K562 (cell line): Measurements from ENCODE around the gene LTBP1. TPM values are rescaled to one million over a fixed set of nuclear protein-coding genes. Genes with fewer than 3 reads are reported as not detected.

ENCODE experiments used
- ATAC-seq: fragments of 200-7000 bp; cut with Tn5 transposase; 3 replicates; pipeline ENCODE4 v1.9.1; 2020; ENCODE audit warnings: moderate library complexity
- BruUV-seq: library from RNA; stranded (reverse); fragments of 400-500 nt; replicated peaks from 2 replicates; lab custom pipeline; 2021; lab: Mats Ljungman, UMichigan
- CTCF ChIA-PET: fragments of 300-600 bp; formaldehyde crosslinking; extraction: SDS; loops from one replicate; lab custom pipeline; 2021; ENCODE audit warnings: low intra/inter-chr PET ratio; lab: Yijun Ruan, JAX
- POLR2A ChIA-PET: fragments of 300-600, 350-650 bp; sonication (Branson Sonifier 250); formaldehyde crosslinking; extraction: SDS; loops from one replicate; lab custom pipeline; 2021; ENCODE audit warnings: antibody characterized with exemption, inconsistent platforms; lab: Yijun Ruan, JAX
- DNase-seq, 4 experiments: peaks; one replicate each; pipeline versions ENCODE4 v3.0.0 to v3.0.0-alpha.2; 2011 to 2018; ENCODE audit warnings: low spot score in 3 of 4, mixed read lengths in 3 of 4; ENCODE audit errors: extremely low read depth in 1 of 4
- FAIRE-seq: peaks from 2 replicates; lab custom pipeline; 2011; peaks lifted over from hg19 to GRCh38; lab: Jason Lieb, UNC
- H2AFZ ChIP-seq: 2 replicates; pipeline ENCODE4 v1.6.0; 2011; ENCODE audit warnings: low read depth, low read length, control low read depth, inconsistent platforms
- H3K27ac ChIP-seq: fragments of 200-600 bp; 3 replicates; pipeline ENCODE4 v1.8.0; 2011; ENCODE audit warnings: low read depth, mild to moderate bottlenecking, control low read depth, inconsistent platforms, low read length, moderate library complexity, mixed read lengths; ENCODE audit errors: extremely low read depth
- H3K27me3 ChIP-seq, 2 experiments: fragments of 300-600 bp in 1 of 2; 2 replicates in 1 of 2; 3 replicates in 1 of 2; pipeline versions ENCODE4 v1.6.0 to v1.8.0; 2011; ENCODE audit warnings: inconsistent platforms in 2 of 2, low read length in 2 of 2, mild to moderate bottlenecking in 1 of 2, mixed read lengths in 1 of 2, moderate library complexity in 1 of 2; ENCODE audit not compliant: control insufficient read depth in 2 of 2, insufficient read depth in 2 of 2
- H3K36me3 ChIP-seq: fragments of 300-600 bp; 3 replicates; pipeline ENCODE4 v1.8.0; 2011; ENCODE audit warnings: mild to moderate bottlenecking, low read length, inconsistent platforms; ENCODE audit not compliant: control insufficient read depth, insufficient read depth
- H3K4me1 ChIP-seq, 2 experiments: fragments of 200-600 bp in 1 of 2; replicated peaks in 1 of 2; 2 replicates in 1 of 2; 3 replicates in 1 of 2; pipeline versions ENCODE4 v1.5.1 to v1.8.0; 2011; ENCODE audit warnings: inconsistent platforms in 2 of 2, low read length in 2 of 2, mild to moderate bottlenecking in 1 of 2, mixed read lengths in 1 of 2, moderate library complexity in 1 of 2; ENCODE audit not compliant: control insufficient read depth in 2 of 2, insufficient read depth in 2 of 2
- H3K4me2 ChIP-seq: 2 replicates; pipeline ENCODE4 v1.6.1; 2011; ENCODE audit warnings: low read length, control low read depth, inconsistent platforms, mixed read lengths; ENCODE audit not compliant: insufficient read depth
- H3K4me3 ChIP-seq: fragments of 200-600 bp; sonication (generic), shearing (Covaris generic); 2 replicates; pipeline ENCODE4 v1.5.1; 2016; ENCODE audit warnings: control low read depth, inconsistent platforms
- H3K79me2 ChIP-seq: fragments of 200-600 bp; 3 replicates; pipeline ENCODE4 v1.8.0; 2011; ENCODE audit warnings: low read length, inconsistent platforms; ENCODE audit not compliant: control insufficient read depth, insufficient read depth
- H3K9ac ChIP-seq, 2 experiments: 2 replicates each; pipeline versions ENCODE4 v1.6.0 to v1.6.1; 2011; ENCODE audit warnings: low read depth in 2 of 2, low read length in 2 of 2, control low read depth in 1 of 2, inconsistent platforms in 1 of 2, mild to moderate bottlenecking in 1 of 2, mixed read lengths in 1 of 2; ENCODE audit not compliant: insufficient read depth in 1 of 2
- H3K9me1 ChIP-seq: one replicate; pipeline ENCODE4 v1.6.0; 2011; ENCODE audit warnings: inconsistent platforms, mild to moderate bottlenecking, low read length, moderate library complexity; ENCODE audit not compliant: control insufficient read depth, insufficient read depth
- H3K9me3 ChIP-seq: replicated peaks from 2 replicates; pipeline ENCODE4 v1.5.1; 2011; ENCODE audit warnings: low read depth, low read length, inconsistent platforms; ENCODE audit not compliant: control insufficient read depth, insufficient read depth
- H4K20me1 ChIP-seq: replicated peaks from 2 replicates; pipeline ENCODE4 v1.6.1; 2011; ENCODE audit warnings: low read length, inconsistent platforms, mixed read lengths; ENCODE audit not compliant: control insufficient read depth, insufficient read depth
- ARID3B ChIP-seq: fragments of 250-450 bp; sonication (Bioruptor Pico); IDR thresholded peaks from 2 replicates; pipeline ENCODE4 v1.4.0; 2020; ENCODE audit warnings: borderline replicate concordance
- BDP1 ChIP-seq: IDR thresholded peaks from 3 replicates; pipeline ENCODE4 v1.6.1; 2011; ENCODE audit not compliant: insufficient read length, insufficient read depth
- COPS2 ChIP-seq: fragments of 450-650 bp; conservative IDR thresholded peaks from 2 replicates; pipeline ENCODE4 v1.6.1; 2016; ENCODE audit warnings: mild to moderate bottlenecking, moderate library complexity
- CREB1 ChIP-seq, 2 experiments: sonication (generic) in 1 of 2; formaldehyde crosslinking in 1 of 2; IDR thresholded peaks; 2 replicates each; pipeline versions ENCODE4 v1.6.1 to v1.8.0; 2012 to 2022; ENCODE audit warnings: inconsistent platforms in 1 of 2, mild to moderate bottlenecking in 1 of 2, missing genetic modification reagents in 1 of 2, moderate library complexity in 1 of 2
- ELF1 ChIP-seq: fragments of 200-800 bp; sonication (Bioruptor generic); IDR thresholded peaks from 2 replicates; pipeline ENCODE4 v1.6.1; 2016; ENCODE audit warnings: missing genetic modification characterization, missing compliant biosample characterization
- GATAD2A ChIP-seq: fragments of 450-650 bp; IDR thresholded peaks from 2 replicates; pipeline ENCODE4 v1.6.1; 2017
- HCFC1 ChIP-seq: IDR thresholded peaks from 2 replicates; pipeline ENCODE4 v1.6.1; 2012; ENCODE audit warnings: low read depth, low read length, improper control_type of control experiment
- HNRNPLL ChIP-seq: fragments of 200-400 bp; formaldehyde crosslinking; IDR thresholded peaks from 2 replicates; pipeline ENCODE4 v1.6.1; 2017; ENCODE audit warnings: low read length, low read depth, mild to moderate bottlenecking; ENCODE audit not compliant: poor library complexity, severe bottlenecking
- ID3 ChIP-seq, 2 experiments: fragments of 250-450 bp in 1 of 2; fragments of 450-650 bp in 1 of 2; sonication (Bioruptor Pico) in 1 of 2; IDR thresholded peaks; 2 replicates each; pipeline versions ENCODE4 v1.6.1 to v1.8.0; 2016 to 2021; ENCODE audit warnings: mild to moderate bottlenecking in 2 of 2, moderate library complexity in 2 of 2, missing compliant biosample characterization in 1 of 2, missing genetic modification characterization in 1 of 2
- IRF9 ChIP-seq: fragments of 450-650 bp; IDR thresholded peaks from 2 replicates; pipeline ENCODE4 v1.6.1; 2016; ENCODE audit warnings: missing biosample characterization, missing genetic modification characterization
- POLR2A ChIP-seq: fragments of 450-650 bp; conservative IDR thresholded peaks from 2 replicates; pipeline ENCODE4 v1.6.1; 2016
- SMARCE1 ChIP-seq: fragments of 450-650 bp; IDR thresholded peaks from 2 replicates; pipeline ENCODE4 v1.7.1; 2016; ENCODE audit warnings: mild to moderate bottlenecking
- TBP ChIP-seq: optimal IDR thresholded peaks from 2 replicates; pipeline ENCODE3; 2011; ENCODE audit warnings: low read depth, low read length, improper control_type of control experiment
- ZNF12 ChIP-seq: sonication (generic); formaldehyde crosslinking; IDR thresholded peaks from 2 replicates; pipeline ENCODE4 v1.4.0; 2020; ENCODE audit warnings: mild to moderate bottlenecking, missing genetic modification reagents
- ZNF277 ChIP-seq: fragments of 250-450 bp; sonication (Bioruptor Pico); IDR thresholded peaks from 2 replicates; pipeline ENCODE4 v1.8.0; 2022; ENCODE audit warnings: inconsistent platforms, mild to moderate bottlenecking, moderate library complexity, borderline replicate concordance
- ZNF785 ChIP-seq: fragments of 250-450 bp; sonication (Bioruptor Pico); IDR thresholded peaks from 2 replicates; pipeline ENCODE4 v1.4.0; 2020; ENCODE audit warnings: mild to moderate bottlenecking
- WGBS: fragments of 100-300 bp; shearing (Covaris generic); methylation state at CpG from one replicate; pipeline ENCODE4 v1.1.6; 2016; ENCODE audit warnings: low coverage, mixed read lengths; ENCODE audit not compliant: insufficient coverage; ENCODE audit errors: missing lambda C conversion rate; 5-methylcytosine and 5-hydroxymethylcytosine counted together
- in situ Hi-C: fragments of 300-500 bp; cut with MboI; formaldehyde crosslinking; loops from 4 replicates; pipeline ENCODE4 v1.15.0; 2018; ENCODE audit warnings: inconsistent platforms, mixed read lengths
- intact Hi-C: fragments of 100-400 bp; cut with micrococcal nuclease; formaldehyde crosslinking; loops from 2 replicates; pipeline ENCODE4 v1.14.2; 2022
- polyA plus RNA-seq, 8 experiments: library from polyadenylated mRNA; depleted of rRNA in 4 of 8; stranded (reverse) in 5 of 8; unstranded in 3 of 8; fragments of >200 nt; fragmentation: Nextera tagmentation in 2 of 8; fragmentation: Illumina TruSeq in 1 of 8; extraction: Ambion mirVana in 2 of 8; extraction: Trizol in 1 of 8; gene quantifications; 2 replicates each; pipeline versions ENCODE4 v1.2.1 to v1.2.3, GENCODE V29; 2011 to 2014; ENCODE audit warnings: inconsistent platforms in 1 of 8, missing spikeins in 1 of 8
- total RNA-seq, 7 experiments: library from RNA; depleted of rRNA in 6 of 7; stranded (reverse); fragments of >200 nt in 6 of 7; fragmentation: Illumina TruSeq in 2 of 7; extraction: Trizol in 2 of 7; gene quantifications; 2 replicates each; pipeline versions ENCODE4 v1.2.1 to v1.2.3, GENCODE V29; 2011 to 2021; ENCODE audit warnings: low replicate concordance in 1 of 7

The LTBP1 gene
- total and polyA plus RNA-seq, 9 of the 15 experiments (the other 6 are each of a cell fraction or from before 2014, with no cell fraction given): 3.6 to 16.4 (median 8.5) TPM

GRCh38 chr2:32922501-32922900 lies 24.3 kb upstream of the LTBP1 start:
- in situ Hi-C loops: no loop called here
- H4K20me1 ChIP-seq: no peaks in the 10 kb centered on the region
- ChIA-PET CTCF (no interaction called here), POLR2A (interaction anchor here (0.8 kb wide), 1 partner anchor 118 kb away, joined by 3 read pairs; no protein-coding TSS in a partner anchor)
- 14% methylated on average over 1 of the region's 1 CpG for WGBS
- intact Hi-C loops: no loop called here
- no peaks in the 10 kb centered on the region for H3K9me3 ChIP-seq
- no peak overlapping the region for H3K9ac ChIP-seq
- DNase-seq (no peak), ATAC-seq (no peak), FAIRE-seq (no peak)
- no peak overlapping the region for H3K4me2 ChIP-seq
- H3K4me3 ChIP-seq: no peak overlapping the region
- no peak overlapping the region for H3K27ac ChIP-seq
- no peaks in the 10 kb centered on the region for H3K79me2 ChIP-seq
- H2AFZ ChIP-seq: no peak overlapping the region; the same call in 1 of the 2 replicates
- H3K36me3 ChIP-seq: no peaks in the 10 kb centered on the region
- peaks cover 2 to 21% of the 10 kb centered on the region in 2 experiments; a peak in 3 of 5 replicates for H3K27me3 ChIP-seq
- BruUV-seq: no TSS peak
- no peaks in the 10 kb centered on the region; a peak in 2 of 5 replicates for H3K4me1 ChIP-seq
- no peaks in the 10 kb centered on the region for H3K9me1 ChIP-seq
- TF ChIP-seq ZNF12 (CRISPR knock-in tag): no peak
- no peak for TF ChIP-seq SMARCE1
- no peak for TF ChIP-seq TBP
- no peak for TF ChIP-seq HCFC1
- TF ChIP-seq HNRNPLL: no peak
- no peak for TF ChIP-seq GATAD2A
- TF ChIP-seq ELF1 (tag): no peak
- no peak for TF ChIP-seq BDP1
- no peak for TF ChIP-seq CREB1 (IDR thresholded peaks at IDR 0.05)
- no peak for TF ChIP-seq CREB1 (CRISPR knock-in tag; IDR thresholded peaks at IDR 0.05)
- no peak for TF ChIP-seq ID3 (CRISPR knock-in tag; IDR thresholded peaks at IDR 0.05)
- TF ChIP-seq ID3 (tag; IDR thresholded peaks at IDR 0.05): no peak
- TF ChIP-seq COPS2: no peak
- no peak for TF ChIP-seq IRF9 (tag)
- TF ChIP-seq ARID3B (CRISPR knock-in tag): no peak
- no peak for TF ChIP-seq POLR2A
- no peak for TF ChIP-seq ZNF785
- TF ChIP-seq ZNF277 (CRISPR knock-in tag): no peak
